Activated effector memory CD4-positive, alpha-beta T cell treated with anti-CD3 and anti-CD28 coated beads, Interleukin-2, amount 50 U/mL, for 16 hours (primary cell): ENCODE data around the gene TCEAL9.
"Not testable (repeated sequence)": the region's sequence is repeated elsewhere in the genome, so short reads cannot be mapped to it uniquely, and the experiment has no call there.

ENCODE experiments used
- DNase-seq: peaks from one replicate; pipeline ENCODE4 v3.0.0-alpha.2; 2020

The TCEAL9 gene

DNA sequence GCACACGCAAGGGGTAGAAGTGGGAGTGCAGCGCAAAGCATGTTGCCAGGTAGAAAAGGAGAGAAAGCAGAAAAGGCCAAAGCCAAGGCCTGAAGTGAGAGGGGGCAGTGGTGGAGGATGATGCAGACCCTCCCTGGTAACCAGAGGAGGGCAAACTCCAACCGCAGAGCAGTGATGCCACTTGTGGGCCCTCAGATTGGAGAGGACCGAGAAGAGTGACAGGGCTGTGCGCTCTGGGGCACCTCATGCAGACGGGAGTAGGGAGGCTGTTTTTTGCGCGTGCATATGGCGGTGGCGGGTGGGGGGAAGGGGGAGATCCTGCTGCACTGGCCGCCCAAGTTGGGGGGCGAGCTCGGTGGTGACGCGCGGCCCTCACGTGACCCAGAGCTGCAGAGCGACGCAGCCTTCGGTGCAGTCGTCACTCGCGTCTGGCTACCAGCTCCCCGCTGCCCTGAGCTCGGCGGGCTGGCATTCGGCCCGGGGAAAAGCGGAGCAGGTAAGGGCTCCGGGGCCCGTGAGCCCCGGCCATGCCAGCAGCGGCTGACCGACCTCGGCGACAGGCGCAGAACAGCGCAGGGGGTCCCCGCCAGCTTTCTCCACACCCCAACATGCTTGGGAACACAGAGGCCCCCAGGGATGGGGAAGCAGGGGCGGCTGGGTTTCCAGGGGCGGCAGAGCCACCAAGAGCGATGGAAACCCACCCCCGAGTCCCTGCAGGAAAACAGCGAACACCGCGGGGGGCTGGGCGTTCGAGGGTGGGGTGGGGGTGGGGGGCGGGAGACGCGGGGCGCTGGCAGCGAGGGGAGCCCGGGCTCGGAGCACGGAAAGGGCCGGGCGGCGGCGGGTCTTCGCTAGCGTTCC lies 20.0 kb downstream of the TCEAL9 start, which contains the start of gene BEX3:
Gene BEX3, plus strand, starts transcription at position 421 of the 861 bp plus-strand sequence. CDS start 984 bp downstream, outside the sequence.
- peak; percentile 69 for DNase-seq

DNA sequence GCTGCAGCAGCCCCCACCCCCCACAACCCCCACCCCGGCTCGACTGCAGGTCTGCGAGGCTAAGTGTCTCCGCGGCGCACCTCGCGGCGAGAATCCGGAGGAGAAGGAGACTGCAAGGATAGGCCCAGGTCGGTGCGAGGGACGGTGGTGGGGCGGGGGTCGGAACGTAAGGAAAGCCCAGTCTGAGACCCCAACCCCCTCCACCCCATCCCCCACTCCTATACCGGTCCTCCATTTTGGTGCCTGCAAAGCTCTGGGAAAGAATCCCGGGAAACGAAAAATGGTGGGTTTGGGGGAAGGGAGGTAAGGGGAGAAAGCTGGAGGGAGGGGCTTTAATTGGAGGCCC lies 20.6 kb downstream of the TCEAL9 start:
- no peak for DNase-seq

DNA sequence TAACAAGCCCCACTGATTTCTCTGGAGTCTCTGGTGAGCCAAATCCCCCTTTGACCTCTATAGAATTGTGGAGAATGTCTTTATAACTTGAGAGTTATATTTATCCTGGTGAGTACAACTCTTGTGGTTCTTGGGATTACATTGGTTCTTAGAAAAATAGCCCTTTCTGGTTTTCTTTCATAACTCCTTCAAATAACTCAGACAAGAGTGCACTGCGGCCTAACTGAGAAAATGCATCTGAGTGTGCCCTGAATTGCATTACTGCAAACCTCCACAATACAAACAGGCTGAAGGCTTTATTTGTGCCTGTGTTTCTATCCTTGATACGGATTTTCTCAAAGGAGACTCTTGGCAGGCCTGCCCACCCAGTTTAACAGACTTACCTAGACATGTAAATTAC lies 22.7 kb downstream of the TCEAL9 start:
- DNase-seq, result no peak

DNA sequence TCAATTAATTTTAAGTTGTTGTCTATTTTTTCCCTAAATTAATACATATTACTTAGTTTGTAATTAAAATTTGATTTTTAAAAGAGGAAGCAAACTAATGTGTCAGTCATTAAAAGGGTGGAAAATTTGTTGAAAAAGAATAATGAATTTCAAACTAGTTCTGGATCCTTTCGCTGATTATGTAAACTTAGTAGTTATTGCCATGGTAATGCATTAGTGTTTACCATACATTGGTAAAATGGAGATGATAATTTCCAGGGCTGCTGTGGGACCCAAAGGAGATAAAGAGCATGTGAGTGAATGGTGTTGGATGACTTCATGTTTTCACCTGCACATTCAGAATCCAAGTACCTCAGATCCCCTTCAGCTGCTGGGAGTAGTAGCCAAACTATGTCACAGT lies 26.6 kb downstream of the TCEAL9 start:
- DNase-seq, result no peak

DNA sequence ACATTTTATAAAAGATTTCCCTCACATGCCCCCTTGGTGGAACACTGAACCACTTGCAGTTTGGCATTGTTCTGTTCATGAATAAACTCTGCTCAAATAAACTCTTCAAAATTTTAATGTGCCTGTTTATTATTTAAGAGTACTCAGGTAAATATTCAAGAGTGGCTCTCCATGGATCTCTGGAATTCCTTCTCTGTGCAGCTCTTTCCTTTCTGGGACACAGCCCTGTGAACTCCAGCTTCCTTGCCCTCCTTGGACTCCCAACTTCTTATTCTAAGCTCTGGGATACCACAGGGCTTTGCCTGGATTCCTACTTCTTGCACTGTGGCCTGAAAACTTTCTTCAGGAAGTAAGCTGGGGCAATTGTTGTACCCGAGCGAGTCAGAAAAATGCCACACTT lies 28.4 kb downstream of the TCEAL9 start:
- DNase-seq, result no peak

GRCh38 chrX:103385283-103385830 lies 29.1 kb downstream of the TCEAL9 start:
- DNase-seq, result not testable (repeated sequence)

DNA sequence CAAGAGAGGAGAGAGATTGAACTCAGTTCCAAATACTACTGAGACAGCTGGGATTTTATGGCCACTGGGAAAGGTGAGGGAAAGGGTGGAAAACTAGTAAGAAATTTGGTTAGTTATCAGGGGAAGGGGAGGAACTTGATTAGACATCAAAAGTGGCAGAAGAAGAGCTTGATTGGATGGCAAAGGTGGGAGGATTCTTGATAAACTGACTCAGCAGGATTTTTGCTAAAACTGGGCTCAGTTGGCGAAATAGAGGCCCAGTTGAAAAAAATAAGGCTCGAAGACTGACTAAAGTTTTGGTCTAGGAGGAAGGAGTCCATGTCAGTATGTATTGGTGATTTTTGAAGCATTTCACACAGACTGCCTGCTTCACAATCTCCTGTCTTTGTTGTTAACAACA lies 30.0 kb downstream of the TCEAL9 start:
- no peak for DNase-seq

- DNase-seq, result no peak
Observed at GRCh38 chrX:103393487-103393886, 37.2 kb downstream of the TCEAL9 start.

GRCh38 chrX:103396186-103396585 lies 39.9 kb downstream of the TCEAL9 start:
- DNase-seq, result no peak

- no peak for DNase-seq
Observed at GRCh38 chrX:103396660-103397059, 40.4 kb downstream of the TCEAL9 start.

DNA sequence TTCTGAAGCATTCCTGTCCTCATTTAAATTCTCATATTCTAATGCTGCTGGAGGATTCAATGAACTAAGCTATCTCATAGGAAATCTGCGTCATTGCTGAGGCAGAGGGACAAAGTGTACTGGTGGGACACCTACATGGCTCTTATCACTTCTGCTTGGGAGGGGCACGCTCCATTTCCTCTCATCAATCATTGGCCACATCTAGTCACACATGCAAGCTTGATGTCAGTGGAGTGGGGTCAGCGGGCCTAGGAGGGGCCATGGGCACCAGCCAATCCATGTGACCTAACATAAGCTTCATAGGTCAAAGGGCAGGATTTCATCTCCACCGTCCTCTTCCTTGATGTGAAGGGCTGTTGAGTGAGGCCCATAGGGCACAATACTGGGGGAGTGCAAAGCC lies 41.4 kb downstream of the TCEAL9 start:
- DNase-seq, result no peak

GRCh38 chrX:103398421-103398864 lies 42.1 kb downstream of the TCEAL9 start:
- no peak for DNase-seq

- DNase-seq, result no peak
Observed at GRCh38 chrX:103399744-103400143, 43.4 kb downstream of the TCEAL9 start.

GRCh38 chrX:103400931-103401330 lies 44.6 kb downstream of the TCEAL9 start:
- DNase-seq, result no peak

DNA sequence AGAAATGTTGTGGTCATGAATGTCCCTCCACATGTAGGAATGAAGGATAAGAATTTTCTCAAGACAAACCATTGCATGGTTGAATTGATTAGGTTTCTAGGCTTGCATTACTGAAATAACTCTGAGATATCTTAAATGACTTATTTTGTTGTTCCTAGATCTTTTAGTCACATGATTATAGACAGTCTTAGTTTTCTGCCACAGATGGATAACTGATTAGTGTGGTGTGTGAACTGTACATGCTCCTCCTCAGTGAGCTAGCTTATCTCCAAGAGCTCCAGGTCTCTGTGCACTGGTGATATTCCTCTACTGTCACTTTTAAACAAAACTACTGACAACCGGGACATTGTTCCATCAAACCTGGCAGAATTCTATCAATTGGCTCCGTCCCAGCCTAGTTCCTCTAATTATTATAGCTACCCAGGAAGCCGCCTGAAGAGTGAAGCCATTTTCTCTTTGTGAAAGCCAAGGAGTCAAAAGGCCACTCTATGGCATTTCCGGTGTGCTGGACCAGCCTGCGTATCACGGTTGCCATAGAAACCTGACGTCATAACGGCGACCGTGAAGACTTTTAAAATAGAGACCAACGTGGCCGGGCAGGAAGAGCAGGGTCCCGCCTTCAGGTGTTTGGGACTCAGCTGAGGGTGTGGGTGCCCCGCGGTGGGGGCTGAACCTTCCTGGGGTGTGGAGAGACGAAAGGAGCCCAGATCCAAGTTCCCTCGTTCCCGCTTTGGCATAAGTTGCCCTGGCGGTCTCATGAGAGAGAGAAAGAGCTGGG lies 48.1 kb downstream of the TCEAL9 start:
- DNase-seq, result peak; percentile 68

- no peak for DNase-seq
Observed at GRCh38 chrX:103405009-103405333, 48.7 kb downstream of the TCEAL9 start.

DNA sequence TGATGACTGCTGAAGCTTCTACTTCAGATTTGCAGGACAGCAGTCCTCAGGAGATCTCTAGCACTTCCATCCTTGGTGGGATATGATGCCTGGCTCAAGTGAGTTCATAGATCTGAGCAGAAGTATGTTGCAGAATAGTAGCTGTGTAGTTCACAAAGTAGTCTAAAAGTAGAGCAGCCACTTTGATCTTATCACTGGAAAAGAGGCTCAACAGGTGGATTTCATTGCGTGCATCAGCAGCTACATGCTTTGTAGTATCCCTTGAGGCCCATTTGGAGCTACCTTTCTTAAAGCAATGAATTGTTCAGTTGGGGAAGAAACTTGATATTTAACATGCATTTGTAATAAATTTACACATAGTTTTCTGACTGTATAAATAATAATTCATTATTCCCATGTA lies 50.0 kb downstream of the TCEAL9 start:
- no peak for DNase-seq

GRCh38 chrX:103407776-103408175 lies 51.5 kb downstream of the TCEAL9 start:
- DNase-seq, result no peak
